SK-N-SH treated with all-trans-retinoic acid at 6 μM for 48 hours (cell line): ENCODE results near the gene MOV10L1.

ENCODE experiments used
- ATAC-seq: fragments of 200-7000 bp; cut with Tn5 transposase; 3 replicates; pipeline ENCODE4 v1.9.1; 2020; ENCODE audit warnings: mild to moderate bottlenecking, moderate library complexity
- ARNTL ChIP-seq: fragments of 450-650 bp; formaldehyde crosslinking; IDR thresholded peaks from 2 replicates; pipeline ENCODE4 v1.5.0; 2020; ENCODE audit warnings: low read depth, mild to moderate bottlenecking, moderate library complexity, borderline replicate concordance
- BACH2 ChIP-seq: fragments of 250-450 bp; sonication (Bioruptor Pico); IDR thresholded peaks from 2 replicates; pipeline ENCODE4 v1.9.0; 2021; ENCODE audit warnings: mild to moderate bottlenecking, borderline replicate concordance
- CSDC2 ChIP-seq: fragments of 250-450 bp; sonication (Bioruptor Pico); IDR thresholded peaks from 2 replicates; pipeline ENCODE4 v1.5.0; 2020; ENCODE audit warnings: mild to moderate bottlenecking, moderate library complexity
- GLIS3 ChIP-seq: fragments of 250-450 bp; sonication (Bioruptor Pico); IDR thresholded peaks from 2 replicates; pipeline ENCODE4 v1.5.0; 2020; ENCODE audit warnings: mild to moderate bottlenecking, moderate library complexity
- ISL1 ChIP-seq: fragments of 250-450 bp; sonication (Bioruptor Pico); IDR thresholded peaks from 2 replicates; pipeline ENCODE4 v2.1.2; 2022; ENCODE audit warnings: mild to moderate bottlenecking, moderate library complexity
- PPARA ChIP-seq: fragments of 250-450 bp; sonication (Bioruptor Pico); IDR thresholded peaks from 2 replicates; pipeline ENCODE4 v1.5.0; 2020; ENCODE audit warnings: mild to moderate bottlenecking, borderline replicate concordance
- RARB ChIP-seq: fragments of 250-450 bp; sonication (Bioruptor Pico); IDR thresholded peaks from 2 replicates; pipeline ENCODE4 v1.8.0; 2021; ENCODE audit warnings: mild to moderate bottlenecking, moderate library complexity
- TCF4 ChIP-seq: fragments of 250-450 bp; sonication (Bioruptor Pico); IDR thresholded peaks from 2 replicates; pipeline ENCODE4 v1.8.0; 2021; ENCODE audit warnings: mild to moderate bottlenecking, moderate library complexity, borderline replicate concordance
- TOX ChIP-seq: fragments of 250-450 bp; sonication (Bioruptor Pico); IDR thresholded peaks from 2 replicates; pipeline ENCODE4 v1.8.0; 2021; ENCODE audit warnings: mild to moderate bottlenecking, moderate library complexity, borderline replicate concordance
- ZC3H10 ChIP-seq: fragments of 250-450 bp; sonication (Bioruptor Pico); IDR thresholded peaks from 2 replicates; pipeline ENCODE4 v1.5.1; 2021; ENCODE audit warnings: mild to moderate bottlenecking, moderate library complexity
- ZFP30 ChIP-seq: fragments of 450-650 bp; formaldehyde crosslinking; IDR thresholded peaks from 2 replicates; pipeline ENCODE4 v1.5.0; 2022; ENCODE audit warnings: mild to moderate bottlenecking, moderate library complexity
- ZNF565 ChIP-seq: fragments of 450-650 bp; formaldehyde crosslinking; conservative IDR thresholded peaks from 2 replicates; pipeline ENCODE4 v1.5.0; 2020; ENCODE audit warnings: low read depth, mild to moderate bottlenecking, moderate library complexity
- ZNF70 ChIP-seq: fragments of 450-650 bp; formaldehyde crosslinking; IDR thresholded peaks from 2 replicates; pipeline ENCODE4 v1.5.0; 2020; ENCODE audit warnings: mild to moderate bottlenecking, moderate library complexity
- ZNF8 ChIP-seq: fragments of 450-650 bp; formaldehyde crosslinking; IDR thresholded peaks from 2 replicates; pipeline ENCODE4 v1.5.0; 2020; ENCODE audit warnings: mild to moderate bottlenecking, moderate library complexity
- TF ChIP-seq, protein P1 (sequence below): fragments of 250-450 bp; sonication (Bioruptor Pico); IDR thresholded peaks from 2 replicates; pipeline ENCODE4 v1.8.0; 2021; ENCODE audit warnings: low read depth, mild to moderate bottlenecking, moderate library complexity, borderline replicate concordance
- TF ChIP-seq, protein P2 (sequence below): fragments of 250-450 bp; sonication (Bioruptor Pico); IDR thresholded peaks from 2 replicates; pipeline ENCODE4 v1.8.0; 2020; ENCODE audit warnings: mild to moderate bottlenecking, moderate library complexity, borderline replicate concordance
- TF ChIP-seq, protein P3 (sequence below): fragments of 250-450 bp; sonication (Bioruptor Pico); IDR thresholded peaks from 2 replicates; pipeline ENCODE4 v1.5.1; 2021; ENCODE audit warnings: mild to moderate bottlenecking, moderate library complexity
- TF ChIP-seq, protein P4 (sequence below): fragments of 250-450 bp; sonication (Bioruptor Pico); IDR thresholded peaks from 2 replicates; pipeline ENCODE4 v1.5.1; 2020; ENCODE audit warnings: low read depth, mild to moderate bottlenecking, moderate library complexity

Gene MOV10L1

DNA sequence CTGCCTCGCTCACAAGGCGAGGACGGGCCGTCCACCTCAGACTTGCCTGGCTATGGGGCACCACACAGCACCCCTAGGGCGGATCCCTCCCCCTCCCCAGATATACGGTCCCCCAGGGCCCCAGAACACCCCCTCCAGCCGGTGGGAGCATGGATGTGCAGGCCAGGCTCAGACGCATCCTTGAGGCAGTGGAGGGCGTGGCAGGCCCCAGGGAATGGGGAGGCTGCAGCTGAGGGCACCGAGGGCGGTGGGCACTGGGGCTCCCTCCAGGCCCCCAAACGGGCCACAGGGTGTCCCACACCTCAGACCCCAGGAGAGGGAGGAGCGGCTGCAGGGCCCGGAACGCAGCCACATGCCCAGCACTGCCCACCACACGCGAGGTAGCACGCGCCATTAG, 43.8 kb upstream of the MOV10L1 start:
- no peak for TF ChIP-seq ARNTL (CRISPR knock-in tag)
- no peak for TF ChIP-seq CSDC2 (CRISPR knock-in tag)
- no peak for TF ChIP-seq ZC3H10 (CRISPR knock-in tag)
- TF ChIP-seq ZNF70 (CRISPR knock-in tag), result no peak
- TF ChIP-seq, protein P1, sequence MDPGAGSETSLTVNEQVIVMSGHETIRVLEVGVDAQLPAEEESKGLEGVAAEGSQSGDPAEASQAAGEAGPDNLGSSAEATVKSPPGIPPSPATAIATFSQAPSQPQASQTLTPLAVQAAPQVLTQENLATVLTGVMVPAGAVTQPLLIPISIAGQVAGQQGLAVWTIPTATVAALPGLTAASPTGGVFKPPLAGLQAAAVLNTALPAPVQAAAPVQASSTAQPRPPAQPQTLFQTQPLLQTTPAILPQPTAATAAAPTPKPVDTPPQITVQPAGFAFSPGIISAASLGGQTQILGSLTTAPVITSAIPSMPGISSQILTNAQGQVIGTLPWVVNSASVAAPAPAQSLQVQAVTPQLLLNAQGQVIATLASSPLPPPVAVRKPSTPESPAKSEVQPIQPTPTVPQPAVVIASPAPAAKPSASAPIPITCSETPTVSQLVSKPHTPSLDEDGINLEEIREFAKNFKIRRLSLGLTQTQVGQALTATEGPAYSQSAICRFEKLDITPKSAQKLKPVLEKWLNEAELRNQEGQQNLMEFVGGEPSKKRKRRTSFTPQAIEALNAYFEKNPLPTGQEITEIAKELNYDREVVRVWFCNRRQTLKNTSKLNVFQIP, result no peak
- no peak for TF ChIP-seq GLIS3 (CRISPR knock-in tag)
- TF ChIP-seq, protein P2, sequence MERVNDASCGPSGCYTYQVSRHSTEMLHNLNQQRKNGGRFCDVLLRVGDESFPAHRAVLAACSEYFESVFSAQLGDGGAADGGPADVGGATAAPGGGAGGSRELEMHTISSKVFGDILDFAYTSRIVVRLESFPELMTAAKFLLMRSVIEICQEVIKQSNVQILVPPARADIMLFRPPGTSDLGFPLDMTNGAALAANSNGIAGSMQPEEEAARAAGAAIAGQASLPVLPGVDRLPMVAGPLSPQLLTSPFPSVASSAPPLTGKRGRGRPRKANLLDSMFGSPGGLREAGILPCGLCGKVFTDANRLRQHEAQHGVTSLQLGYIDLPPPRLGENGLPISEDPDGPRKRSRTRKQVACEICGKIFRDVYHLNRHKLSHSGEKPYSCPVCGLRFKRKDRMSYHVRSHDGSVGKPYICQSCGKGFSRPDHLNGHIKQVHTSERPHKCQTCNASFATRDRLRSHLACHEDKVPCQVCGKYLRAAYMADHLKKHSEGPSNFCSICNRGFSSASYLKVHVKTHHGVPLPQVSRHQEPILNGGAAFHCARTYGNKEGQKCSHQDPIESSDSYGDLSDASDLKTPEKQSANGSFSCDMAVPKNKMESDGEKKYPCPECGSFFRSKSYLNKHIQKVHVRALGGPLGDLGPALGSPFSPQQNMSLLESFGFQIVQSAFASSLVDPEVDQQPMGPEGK (CRISPR knock-in tag), result no peak
- no peak for TF ChIP-seq PPARA (CRISPR knock-in tag)
- TF ChIP-seq ZNF8, result no peak
- TF ChIP-seq, protein P3, sequence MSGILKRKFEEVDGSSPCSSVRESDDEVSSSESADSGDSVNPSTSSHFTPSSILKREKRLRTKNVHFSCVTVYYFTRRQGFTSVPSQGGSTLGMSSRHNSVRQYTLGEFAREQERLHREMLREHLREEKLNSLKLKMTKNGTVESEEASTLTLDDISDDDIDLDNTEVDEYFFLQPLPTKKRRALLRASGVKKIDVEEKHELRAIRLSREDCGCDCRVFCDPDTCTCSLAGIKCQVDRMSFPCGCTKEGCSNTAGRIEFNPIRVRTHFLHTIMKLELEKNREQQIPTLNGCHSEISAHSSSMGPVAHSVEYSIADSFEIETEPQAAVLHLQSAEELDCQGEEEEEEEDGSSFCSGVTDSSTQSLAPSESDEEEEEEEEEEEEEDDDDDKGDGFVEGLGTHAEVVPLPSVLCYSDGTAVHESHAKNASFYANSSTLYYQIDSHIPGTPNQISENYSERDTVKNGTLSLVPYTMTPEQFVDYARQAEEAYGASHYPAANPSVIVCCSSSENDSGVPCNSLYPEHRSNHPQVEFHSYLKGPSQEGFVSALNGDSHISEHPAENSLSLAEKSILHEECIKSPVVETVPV (CRISPR knock-in tag), result no peak
- TF ChIP-seq ISL1 (CRISPR knock-in tag), result no peak
- TF ChIP-seq BACH2, result no peak
- TF ChIP-seq TCF4 (CRISPR knock-in tag), result no peak
- no peak for TF ChIP-seq ZNF565 (CRISPR knock-in tag)
- ATAC-seq, result no peak

DNA sequence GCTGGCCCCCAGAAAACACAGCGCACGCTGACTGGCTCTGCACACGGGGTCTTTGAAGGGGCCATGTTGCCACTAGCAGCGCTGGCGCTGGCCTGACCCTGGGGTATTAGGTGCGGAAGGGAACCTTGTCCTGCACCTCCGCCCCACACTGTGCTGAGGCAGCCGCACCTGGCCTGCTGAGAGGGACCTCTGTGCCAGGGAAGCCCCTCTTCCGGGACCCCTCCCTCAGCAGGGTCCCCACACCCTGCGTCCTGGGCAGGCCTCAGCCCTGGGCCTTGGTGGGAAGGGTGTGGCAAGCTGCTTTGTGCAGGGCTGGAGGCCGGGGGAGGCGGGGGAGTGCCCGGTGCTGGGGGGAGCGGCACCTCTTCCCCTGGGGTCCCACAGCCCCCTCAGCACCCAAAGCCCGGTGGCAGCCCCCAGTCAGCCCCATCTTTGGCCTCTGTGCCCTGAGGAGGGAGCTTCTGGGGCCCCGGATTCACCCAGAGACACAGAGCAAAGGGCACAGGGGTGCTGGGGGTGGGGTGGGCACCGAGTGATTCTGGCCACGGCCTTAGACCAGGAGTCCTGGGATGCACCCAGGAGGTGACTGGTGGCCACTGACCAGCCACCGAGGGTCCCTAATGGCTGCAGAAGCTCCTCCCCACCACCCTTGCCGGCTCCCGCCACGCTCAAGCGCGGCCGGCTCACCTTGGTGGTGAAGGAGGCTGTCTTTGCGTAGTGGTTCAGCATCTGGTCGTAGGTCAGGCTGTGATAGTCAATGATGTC, 43.1 kb upstream of the MOV10L1 start:
- ATAC-seq, result no peak
- TF ChIP-seq, protein P2 (CRISPR knock-in tag), result no peak
- TF ChIP-seq ZNF70 (CRISPR knock-in tag) (no peak), GLIS3 (CRISPR knock-in tag) (no peak), RARB (CRISPR knock-in tag) (no peak), ZC3H10 (CRISPR knock-in tag) (no peak), BACH2 (no peak), ZNF565 (CRISPR knock-in tag) (no peak), CSDC2 (CRISPR knock-in tag) (no peak), ZFP30 (CRISPR knock-in tag) (no peak), TCF4 (CRISPR knock-in tag) (no peak), ISL1 (CRISPR knock-in tag) (no peak), TOX (no peak)
- TF ChIP-seq, protein P4, sequence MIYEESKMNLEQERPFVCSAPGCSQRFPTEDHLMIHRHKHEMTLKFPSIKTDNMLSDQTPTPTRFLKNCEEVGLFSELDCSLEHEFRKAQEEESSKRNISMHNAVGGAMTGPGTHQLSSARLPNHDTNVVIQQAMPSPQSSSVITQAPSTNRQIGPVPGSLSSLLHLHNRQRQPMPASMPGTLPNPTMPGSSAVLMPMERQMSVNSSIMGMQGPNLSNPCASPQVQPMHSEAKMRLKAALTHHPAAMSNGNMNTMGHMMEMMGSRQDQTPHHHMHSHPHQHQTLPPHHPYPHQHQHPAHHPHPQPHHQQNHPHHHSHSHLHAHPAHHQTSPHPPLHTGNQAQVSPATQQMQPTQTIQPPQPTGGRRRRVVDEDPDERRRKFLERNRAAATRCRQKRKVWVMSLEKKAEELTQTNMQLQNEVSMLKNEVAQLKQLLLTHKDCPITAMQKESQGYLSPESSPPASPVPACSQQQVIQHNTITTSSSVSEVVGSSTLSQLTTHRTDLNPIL (CRISPR knock-in tag), result no peak
- TF ChIP-seq, protein P3 (CRISPR knock-in tag), result no peak
- TF ChIP-seq, protein P1, result no peak
- TF ChIP-seq, all 23 proteins: peak for 0
